GM18907 (cell line): Measurements from ENCODE around the gene KCNIP4.

Experiments used
- ATAC-seq: cut with Tn5 transposase; IDR thresholded peaks from one replicate; pipeline ENCODE4 v1.9.1; 2021; ENCODE audit warnings: mild to moderate bottlenecking, moderate library complexity; ENCODE audit not compliant: unreplicated experiment

The KCNIP4 gene

GRCh38 chr4:21856301-21856700 is 92.3 kb downstream of the KCNIP4 start:
- ATAC-seq: no peak

- no peak for ATAC-seq
These were observed 99.5 kb downstream of the KCNIP4 start for GRCh38 chr4:21849077-21849476.

GRCh38 chr4:21848021-21848420 is 100.6 kb downstream of the KCNIP4 start:
- ATAC-seq: no peak

- no peak for ATAC-seq
These were observed 102.9 kb downstream of the KCNIP4 start for GRCh38 chr4:21845663-21846062.

GRCh38 chr4:21835712-21836111 is 112.9 kb downstream of the KCNIP4 start:
- ATAC-seq: no peak

GRCh38 chr4:21830272-21830671 is 118.3 kb downstream of the KCNIP4 start:
- ATAC-seq: no peak

- no peak for ATAC-seq
These were observed 121.0 kb downstream of the KCNIP4 start for GRCh38 chr4:21827575-21827974.

GRCh38 chr4:21826071-21826470 is 122.5 kb downstream of the KCNIP4 start:
- ATAC-seq: no peak

- ATAC-seq: no peak
These were observed 129.5 kb downstream of the KCNIP4 start for GRCh38 chr4:21819086-21819485.

- no peak for ATAC-seq
These were observed 132.8 kb downstream of the KCNIP4 start for GRCh38 chr4:21815651-21816377.

- no peak for ATAC-seq
These were observed 137.0 kb downstream of the KCNIP4 start for GRCh38 chr4:21811565-21811964.

GRCh38 chr4:21806991-21807390 is 141.6 kb downstream of the KCNIP4 start:
- ATAC-seq: no peak

- ATAC-seq: no peak
These were observed 146.2 kb downstream of the KCNIP4 start for GRCh38 chr4:21802406-21802805.

- ATAC-seq: no peak
These were observed 146.7 kb downstream of the KCNIP4 start for GRCh38 chr4:21801661-21802385.

- ATAC-seq: no peak
These were observed 153.5 kb downstream of the KCNIP4 start for GRCh38 chr4:21795091-21795490.

- ATAC-seq: no peak
These were observed 155.8 kb downstream of the KCNIP4 start for GRCh38 chr4:21792736-21793135.

GRCh38 chr4:21790438-21791029 is 158.0 kb downstream of the KCNIP4 start:
- no peak for ATAC-seq

- ATAC-seq: no peak
These were observed 168.4 kb downstream of the KCNIP4 start for GRCh38 chr4:21780148-21780547.

GRCh38 chr4:21778702-21779101 is 169.9 kb downstream of the KCNIP4 start:
- ATAC-seq: no peak

- no peak for ATAC-seq
These were observed 172.9 kb downstream of the KCNIP4 start for GRCh38 chr4:21775703-21776102.

GRCh38 chr4:21769404-21770147 is 179.0 kb downstream of the KCNIP4 start:
- no peak for ATAC-seq
